ENCODE results near the gene LRCH3. TPM values are rescaled to one million over a fixed set of nuclear protein-coding genes. Genes with fewer than 3 reads are reported as not detected.

Gene LRCH3
- total RNA-seq, 1 experiment from 2014 or later: 56.4 TPM

- H3K9ac ChIP-seq (ENCODE audit: extremely low read depth, insufficient read length, low read length): no peak overlapping the region
- no peak overlapping the region for H4K8ac ChIP-seq (replicated peaks; ENCODE audit: insufficient read length, low read depth, low read length)
- H3K14ac ChIP-seq (ENCODE audit: insufficient read depth, low read length): no peak overlapping the region
- no peaks in the 10 kb centered on the region for H3K79me1 ChIP-seq (ENCODE audit: insufficient read depth, low read depth, low read length, poor library complexity, severe bottlenecking)
- H2BK12ac ChIP-seq (ENCODE audit: insufficient read length, low read depth, low read length): no peak overlapping the region
- Mint-ChIP-seq H3K36me3 (ENCODE audit: insufficient read depth in 1 of 3, low read depth in 3 of 3) (peaks cover 35 to 49% (median 46%) of the 10 kb centered on the region in 3 experiments), H3K27me3 (ENCODE audit: low read depth) (peaks cover 3% of the 10 kb centered on the region), H3K9me3 (peaks cover 10 to 16% of the 10 kb centered on the region in 2 experiments), H3K27ac (no peak overlapping the region), H3K4me3 (no peak overlapping the region), H3K4me1 (peaks cover 33 to 35% of the 10 kb centered on the region in 2 experiments)
- H2BK5ac ChIP-seq (ENCODE audit: insufficient read length, low read length): no peak overlapping the region
- H2BK15ac ChIP-seq (ENCODE audit: low read depth, low read length): no peak overlapping the region
- no peaks in the 10 kb centered on the region for H3K9me3 ChIP-seq (ENCODE audit: control insufficient read depth, low read depth, low read length)
- H3K4me1 ChIP-seq (ENCODE audit: insufficient read depth, low read length): peaks cover 8% of the 10 kb centered on the region; the same call in 1 of the 2 replicates
- no peak overlapping the region for H2BK20ac ChIP-seq (ENCODE audit: low read depth, low read length, poor library complexity, severe bottlenecking)
- no peak overlapping the region for H3K56ac ChIP-seq (ENCODE audit: insufficient read length, low read depth, low read length)
- H3K4me2 ChIP-seq (ENCODE audit: insufficient read depth, insufficient read length, low read length): no peak overlapping the region
- H3K27me3 ChIP-seq (ENCODE audit: insufficient read depth, low read length): no peaks in the 10 kb centered on the region; the same call in 1 of the 2 replicates
- no peak overlapping the region for H3K23ac ChIP-seq (ENCODE audit: insufficient read length, low read depth, low read length)
- no peak for DNase-seq
- H3K18ac ChIP-seq (ENCODE audit: insufficient read length, low read depth, low read length): no peak overlapping the region
- H2BK120ac ChIP-seq (ENCODE audit: low read depth, low read length, poor library complexity, severe bottlenecking): no peak overlapping the region
- no peak overlapping the region for H2AK5ac ChIP-seq (ENCODE audit: insufficient read length, low read length)
- H4K20me1 ChIP-seq (ENCODE audit: control insufficient read depth, insufficient read depth, insufficient read length): no peaks in the 10 kb centered on the region
- no peaks in the 10 kb centered on the region for H3K23me2 ChIP-seq (ENCODE audit: insufficient read length, low read depth, low read length, poor library complexity, severe bottlenecking)
- no peak overlapping the region for H3K4ac ChIP-seq (ENCODE audit: low read depth, low read length)
- no peak overlapping the region for H3T11ph ChIP-seq (ENCODE audit: low read length)
- TF ChIP-seq, protein P1, sequence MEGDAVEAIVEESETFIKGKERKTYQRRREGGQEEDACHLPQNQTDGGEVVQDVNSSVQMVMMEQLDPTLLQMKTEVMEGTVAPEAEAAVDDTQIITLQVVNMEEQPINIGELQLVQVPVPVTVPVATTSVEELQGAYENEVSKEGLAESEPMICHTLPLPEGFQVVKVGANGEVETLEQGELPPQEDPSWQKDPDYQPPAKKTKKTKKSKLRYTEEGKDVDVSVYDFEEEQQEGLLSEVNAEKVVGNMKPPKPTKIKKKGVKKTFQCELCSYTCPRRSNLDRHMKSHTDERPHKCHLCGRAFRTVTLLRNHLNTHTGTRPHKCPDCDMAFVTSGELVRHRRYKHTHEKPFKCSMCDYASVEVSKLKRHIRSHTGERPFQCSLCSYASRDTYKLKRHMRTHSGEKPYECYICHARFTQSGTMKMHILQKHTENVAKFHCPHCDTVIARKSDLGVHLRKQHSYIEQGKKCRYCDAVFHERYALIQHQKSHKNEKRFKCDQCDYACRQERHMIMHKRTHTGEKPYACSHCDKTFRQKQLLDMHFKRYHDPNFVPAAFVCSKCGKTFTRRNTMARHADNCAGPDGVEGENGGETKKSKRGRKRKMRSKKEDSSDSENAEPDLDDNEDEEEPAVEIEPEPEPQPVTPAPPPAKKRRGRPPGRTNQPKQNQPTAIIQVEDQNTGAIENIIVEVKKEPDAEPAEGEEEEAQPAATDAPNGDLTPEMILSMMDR (conservative IDR thresholded peaks at IDR 0.05): no peak
- no peak overlapping the region for H3K27ac ChIP-seq (ENCODE audit: insufficient read length, low read depth, low read length)
- H2AFZ ChIP-seq (ENCODE audit: low read length): no peak overlapping the region
- no peak overlapping the region for H4K5ac ChIP-seq (ENCODE audit: insufficient read length, low read depth, low read length)
- no peak overlapping the region for H4K91ac ChIP-seq (ENCODE audit: insufficient read length, low read depth, low read length)
- H3K79me2 ChIP-seq (ENCODE audit: insufficient read depth, low read length): no peaks in the 10 kb centered on the region
- no CpG with 5 or more reads among the region's 8 CpGs for WGBS (ENCODE audit: extremely low coverage, insufficient read length, low lambda C conversion rate)
These were observed 87.4 kb downstream of the LRCH3 start for GRCh38 chr3:197878427-197878826.
